GM19467 (cell line): ENCODE measurements around the gene UBE2J1.
A peak's percentile ranks its signal among the peaks of the same experiment; 100 is the strongest.
"Not testable (repeated sequence)": the region's sequence is repeated elsewhere in the genome, so short reads cannot be mapped to it uniquely, and the experiment has no call there.

Experiments used
- ATAC-seq: cut with Tn5 transposase; IDR thresholded peaks from one replicate; pipeline ENCODE4 v1.9.1; 2021; ENCODE audit warnings: mild to moderate bottlenecking, moderate library complexity; ENCODE audit not compliant: unreplicated experiment

The UBE2J1 gene

GRCh38 chr6:89352278-89353117 is at the start of gene UBE2J1:
Gene UBE2J1, minus strand, starts transcription at chr6:89352722. Its CDS starts 153 bp downstream, at chr6:89352569.
- peak; percentile 38 for ATAC-seq

GRCh38 chr6:89400912-89401399 is 48.4 kb upstream of the UBE2J1 start:
- ATAC-seq, result no peak

GRCh38 chr6:89400050-89400449 is 47.5 kb upstream of the UBE2J1 start:
- ATAC-seq, result no peak

- ATAC-seq, result no peak
Measured at GRCh38 chr6:89398762-89399525, 46.4 kb upstream of the UBE2J1 start.

- not testable (repeated sequence) for ATAC-seq
Measured at GRCh38 chr6:89397884-89398283, 45.4 kb upstream of the UBE2J1 start.

GRCh38 chr6:89393659-89394058 is 41.1 kb upstream of the UBE2J1 start:
- ATAC-seq, result no peak

GRCh38 chr6:89392823-89393222 is 40.3 kb upstream of the UBE2J1 start:
- ATAC-seq, result no peak

GRCh38 chr6:89388846-89389245 is 36.3 kb upstream of the UBE2J1 start:
- no peak for ATAC-seq

- peak; percentile 94 for ATAC-seq
Measured at GRCh38 chr6:89387516-89388201, 35.1 kb upstream of the UBE2J1 start.

GRCh38 chr6:89386917-89387491 is 34.5 kb upstream of the UBE2J1 start:
- ATAC-seq, result peak; percentile 17

- ATAC-seq, result no peak
Measured at GRCh38 chr6:89385846-89386245, 33.3 kb upstream of the UBE2J1 start.

GRCh38 chr6:89385156-89385667 is 32.7 kb upstream of the UBE2J1 start:
- ATAC-seq, result no peak

GRCh38 chr6:89381031-89381430 is 28.5 kb upstream of the UBE2J1 start:
- no peak for ATAC-seq

GRCh38 chr6:89379281-89379680 is 26.8 kb upstream of the UBE2J1 start:
- ATAC-seq, result no peak

- no peak for ATAC-seq
Measured at GRCh38 chr6:89378628-89379027, 26.1 kb upstream of the UBE2J1 start.

GRCh38 chr6:89375427-89376267 is 23.1 kb upstream of the UBE2J1 start:
- peak; percentile 80 for ATAC-seq

- peak; percentile 38 for ATAC-seq
Measured at GRCh38 chr6:89372506-89372901, 20.0 kb upstream of the UBE2J1 start.

GRCh38 chr6:89371849-89372505 is 19.5 kb upstream of the UBE2J1 start:
- peak; percentile 54 for ATAC-seq

- no peak for ATAC-seq
Measured at GRCh38 chr6:89368999-89369398, 16.5 kb upstream of the UBE2J1 start.
